Endothelial cell of umbilical vein (primary cell): Measurements from ENCODE around the gene CXXC5.

Source experiments
- CTCF ChIP-seq, 2 donors: IDR thresholded peaks; 1 replicate in 1 of 2; 2 replicates in 1 of 2; pipeline ENCODE4 v1.5.1; 2011; ENCODE audit warnings: low read length in 2 of 2, mild to moderate bottlenecking in 2 of 2, moderate library complexity in 2 of 2, control low read depth in 1 of 2, inconsistent platforms in 1 of 2, low read depth in 1 of 2; ENCODE audit not compliant: insufficient read depth in 1 of 2; ENCODE audit errors: extremely low read depth in 1 of 2
- EZH2 ChIP-seq: IDR thresholded peaks from 2 replicates; pipeline ENCODE4 v1.6.1; 2012; ENCODE audit warnings: borderline replicate concordance, low read depth, mild to moderate bottlenecking, moderate library complexity, low read length, inconsistent platforms; ENCODE audit not compliant: severe bottlenecking
- FOS ChIP-seq: IDR thresholded peaks from 2 replicates; pipeline ENCODE4 v1.6.1; 2011; ENCODE audit warnings: mild to moderate bottlenecking, low read length, moderate library complexity, borderline replicate concordance; ENCODE audit not compliant: insufficient read depth
- GATA2 ChIP-seq: IDR thresholded peaks from 2 replicates; pipeline ENCODE4 v1.7.0; 2011; ENCODE audit warnings: low read depth, mild to moderate bottlenecking, moderate library complexity, mixed read lengths, low read length; ENCODE audit not compliant: insufficient read length, insufficient read depth
- JUN ChIP-seq: IDR thresholded peaks from 2 replicates; pipeline ENCODE4 v1.6.1; 2011; ENCODE audit warnings: borderline replicate concordance, low read depth; ENCODE audit not compliant: insufficient read length, insufficient read depth
- MAX ChIP-seq: IDR thresholded peaks from 2 replicates; pipeline ENCODE4 v1.6.1; 2011; ENCODE audit not compliant: insufficient read depth, insufficient read length
- MYC ChIP-seq: IDR thresholded peaks from one replicate; pipeline ENCODE4 v1.6.1; 2011; ENCODE audit warnings: mild to moderate bottlenecking, low read depth, low read length
- POLR2A ChIP-seq: IDR thresholded peaks from 2 replicates; pipeline ENCODE4 v1.6.1; 2012; ENCODE audit warnings: low read depth, mild to moderate bottlenecking, control low read depth, low read length
- POLR2AphosphoS5 ChIP-seq: IDR thresholded peaks from 2 replicates; pipeline ENCODE4 v1.6.1; 2012; ENCODE audit warnings: low read depth, mild to moderate bottlenecking, control low read depth, low read length, moderate library complexity; ENCODE audit not compliant: insufficient read depth

- TF ChIP-seq CTCF (IDR thresholded peaks at IDR 0.05; ENCODE audit: extremely low read depth in 1 of 2, insufficient read depth in 1 of 2, low read depth in 1 of 2, low read length in 2 of 2) (no peak), POLR2AphosphoS5 (no peak), EZH2 (no peak), POLR2A (no peak), MAX (no peak), JUN (no peak), GATA2 (no peak), FOS (no peak), MYC (no peak)
These were observed 11.5 kb downstream of the CXXC5 start for GRCh38 chr5:139659695-139660101.
